Tibial nerve (tissue), 3 donors: Measurements from ENCODE around the gene ZNF609.

Experiments used
- POLR2A ChIP-seq, 2 donors: fragments of 450-650 bp; IDR thresholded peaks; one replicate each; pipeline ENCODE4 v1.6.1; 2017; ENCODE audit warnings: antibody characterized with exemption in 2 of 2, mild to moderate bottlenecking in 2 of 2, moderate library complexity in 2 of 2
- TF ChIP-seq, protein P1 (sequence below), 5 experiments: fragments of 200-600 bp in 3 of 5; fragments of 450-650 bp in 2 of 5; sonication (generic) in 3 of 5; IDR thresholded peaks; one replicate each; pipeline ENCODE4 v1.5.1; 2016 to 2019; ENCODE audit warnings: antibody characterized with exemption in 5 of 5, mild to moderate bottlenecking in 3 of 5, moderate library complexity in 2 of 5

GRCh38 chr15:64690008-64690407 lies 229.6 kb downstream of the ZNF609 start:
- TF ChIP-seq, protein P1, sequence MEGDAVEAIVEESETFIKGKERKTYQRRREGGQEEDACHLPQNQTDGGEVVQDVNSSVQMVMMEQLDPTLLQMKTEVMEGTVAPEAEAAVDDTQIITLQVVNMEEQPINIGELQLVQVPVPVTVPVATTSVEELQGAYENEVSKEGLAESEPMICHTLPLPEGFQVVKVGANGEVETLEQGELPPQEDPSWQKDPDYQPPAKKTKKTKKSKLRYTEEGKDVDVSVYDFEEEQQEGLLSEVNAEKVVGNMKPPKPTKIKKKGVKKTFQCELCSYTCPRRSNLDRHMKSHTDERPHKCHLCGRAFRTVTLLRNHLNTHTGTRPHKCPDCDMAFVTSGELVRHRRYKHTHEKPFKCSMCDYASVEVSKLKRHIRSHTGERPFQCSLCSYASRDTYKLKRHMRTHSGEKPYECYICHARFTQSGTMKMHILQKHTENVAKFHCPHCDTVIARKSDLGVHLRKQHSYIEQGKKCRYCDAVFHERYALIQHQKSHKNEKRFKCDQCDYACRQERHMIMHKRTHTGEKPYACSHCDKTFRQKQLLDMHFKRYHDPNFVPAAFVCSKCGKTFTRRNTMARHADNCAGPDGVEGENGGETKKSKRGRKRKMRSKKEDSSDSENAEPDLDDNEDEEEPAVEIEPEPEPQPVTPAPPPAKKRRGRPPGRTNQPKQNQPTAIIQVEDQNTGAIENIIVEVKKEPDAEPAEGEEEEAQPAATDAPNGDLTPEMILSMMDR (IDR thresholded peaks at IDR 0.05) = no peak
- no peak for TF ChIP-seq POLR2A (IDR thresholded peaks at IDR 0.05)
